A673 (cell line): ENCODE data around the gene RASSF8.

ENCODE experiments used
- EZH2 ChIP-seq: fragments of 200-600 bp; sonication (generic); IDR thresholded peaks from 2 replicates; pipeline ENCODE4 v1.6.1; 2017; ENCODE audit warnings: borderline replicate concordance, low read depth, mild to moderate bottlenecking, mixed read lengths, antibody characterized with exemption, low read length; ENCODE audit not compliant: poor library complexity, severe bottlenecking
- TF ChIP-seq, protein P1 (sequence below): fragments of 300-800, 200-600 bp; sonication (generic); conservative IDR thresholded peaks from 2 replicates; pipeline ENCODE4 v1.5.1; 2017; ENCODE audit warnings: low read depth, mild to moderate bottlenecking, antibody characterized with exemption, low read length, moderate library complexity, mixed read lengths

DNA sequence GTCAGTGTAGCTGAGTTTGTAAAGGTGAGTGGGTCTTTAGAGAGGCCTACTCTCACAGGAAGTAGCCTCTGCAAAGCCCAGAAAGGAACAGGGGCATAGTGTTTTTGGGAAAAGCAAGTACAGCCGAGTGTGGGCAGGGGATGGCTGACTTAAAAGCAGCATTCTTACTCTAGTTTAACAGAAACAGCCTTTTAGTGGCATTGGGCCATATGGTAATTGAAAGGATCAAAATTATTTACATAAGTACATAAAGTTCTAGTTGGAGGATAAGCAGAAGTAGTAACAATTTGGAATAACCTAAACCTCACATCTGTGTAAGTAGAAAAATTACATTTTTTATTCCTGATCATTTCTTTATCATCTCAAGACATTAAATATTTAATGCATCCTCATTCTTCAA lies 49.1 kb downstream of the RASSF8 start:
- no peak for TF ChIP-seq EZH2
- TF ChIP-seq, protein P1, sequence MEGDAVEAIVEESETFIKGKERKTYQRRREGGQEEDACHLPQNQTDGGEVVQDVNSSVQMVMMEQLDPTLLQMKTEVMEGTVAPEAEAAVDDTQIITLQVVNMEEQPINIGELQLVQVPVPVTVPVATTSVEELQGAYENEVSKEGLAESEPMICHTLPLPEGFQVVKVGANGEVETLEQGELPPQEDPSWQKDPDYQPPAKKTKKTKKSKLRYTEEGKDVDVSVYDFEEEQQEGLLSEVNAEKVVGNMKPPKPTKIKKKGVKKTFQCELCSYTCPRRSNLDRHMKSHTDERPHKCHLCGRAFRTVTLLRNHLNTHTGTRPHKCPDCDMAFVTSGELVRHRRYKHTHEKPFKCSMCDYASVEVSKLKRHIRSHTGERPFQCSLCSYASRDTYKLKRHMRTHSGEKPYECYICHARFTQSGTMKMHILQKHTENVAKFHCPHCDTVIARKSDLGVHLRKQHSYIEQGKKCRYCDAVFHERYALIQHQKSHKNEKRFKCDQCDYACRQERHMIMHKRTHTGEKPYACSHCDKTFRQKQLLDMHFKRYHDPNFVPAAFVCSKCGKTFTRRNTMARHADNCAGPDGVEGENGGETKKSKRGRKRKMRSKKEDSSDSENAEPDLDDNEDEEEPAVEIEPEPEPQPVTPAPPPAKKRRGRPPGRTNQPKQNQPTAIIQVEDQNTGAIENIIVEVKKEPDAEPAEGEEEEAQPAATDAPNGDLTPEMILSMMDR: no peak
